HFFc6 (cell line): Measurements from ENCODE around the gene ANAPC5. TPM values are rescaled to one million over a fixed set of nuclear protein-coding genes. Genes with fewer than 3 reads are reported as not detected.

Experiments
- DNase-seq: peaks from one replicate; pipeline ENCODE4 v3.0.0-alpha.2; 2018
- H3K27ac Mint-ChIP-seq: 2 replicates; pipeline ENCODE4 v1.8.0; 2020; ENCODE audit warnings: mild to moderate bottlenecking, mixed read lengths
- H3K27me3 Mint-ChIP-seq: 2 replicates; pipeline ENCODE4 v1.8.0; 2021; ENCODE audit warnings: mild to moderate bottlenecking, moderate library complexity, mixed read lengths; ENCODE audit not compliant: insufficient read depth
- H3K36me3 Mint-ChIP-seq: 2 replicates; pipeline ENCODE4 v1.8.0; 2021; ENCODE audit warnings: low read depth, mixed read lengths
- H3K4me1 Mint-ChIP-seq: 2 replicates; pipeline ENCODE4 v1.8.0; 2020; ENCODE audit warnings: low read depth, mixed read lengths
- H3K4me3 Mint-ChIP-seq: 2 replicates; pipeline ENCODE4 v1.8.0; 2020; ENCODE audit warnings: mild to moderate bottlenecking, moderate library complexity, mixed read lengths
- H3K9me3 Mint-ChIP-seq: 2 replicates; pipeline ENCODE4 v1.8.0; 2020; ENCODE audit warnings: mild to moderate bottlenecking, mixed read lengths
- total RNA-seq, 6 experiments: library from RNA; stranded (reverse); fragmentation: NEBNext Ultra II Directional; extraction: Animal tissue kit (Norgen Biotek cat#: 25700); gene quantifications; 2 replicates in 1 of 6; 3 replicates in 5 of 6; pipeline ENCODE4 v1.2.3, GENCODE V29; 2021
- TF ChIP-seq, protein P1 (sequence below): fragments of 200-600 bp; sonication (generic); IDR thresholded peaks from 2 replicates; pipeline ENCODE4 v1.5.0; 2021; ENCODE audit warnings: antibody characterized with exemption, mild to moderate bottlenecking

The ANAPC5 gene
- total RNA-seq, 6 experiments from 2014 or later: 84.5 to 103 (median 93.5) TPM

DNA sequence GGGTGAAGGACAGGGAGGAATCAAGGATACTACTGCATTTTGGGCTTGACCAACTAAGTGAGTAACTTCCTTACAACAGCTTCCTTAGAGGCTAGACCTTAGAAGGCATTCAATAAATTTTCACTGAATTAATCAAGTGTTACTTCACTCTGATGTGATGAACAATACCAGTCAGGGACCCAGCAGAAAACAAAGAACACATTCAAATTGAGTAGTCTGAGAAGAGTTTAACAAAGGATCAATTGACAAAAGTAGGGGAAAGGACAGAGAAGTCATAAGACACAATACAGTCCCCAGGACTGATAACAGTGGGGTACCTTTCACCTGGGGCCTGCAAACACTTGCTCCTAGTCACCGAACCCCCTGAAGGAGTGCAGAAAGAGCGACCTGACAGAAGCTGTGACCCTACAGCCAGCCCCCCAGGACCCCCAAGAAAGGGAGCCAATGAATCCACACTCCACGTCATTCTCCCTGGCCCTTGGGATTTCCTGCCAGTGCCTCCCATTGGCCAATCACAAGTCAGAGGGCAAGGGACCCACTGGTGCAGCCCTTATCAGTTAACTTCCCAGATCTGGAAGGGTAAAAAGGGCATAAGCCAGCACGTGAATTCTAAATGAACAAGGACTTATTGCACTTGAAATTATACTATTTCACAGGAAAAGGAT is 6.9 kb downstream of the ANAPC5 start:
- Mint-ChIP-seq H3K4me1 (no peaks in the 10 kb centered on the region), H3K36me3 (peaks cover 21% of the 10 kb centered on the region), H3K27me3 (no peaks in the 10 kb centered on the region), H3K4me3 (no peak overlapping the region), H3K9me3 (no peaks in the 10 kb centered on the region), H3K27ac (no peak overlapping the region)
- TF ChIP-seq, protein P1, sequence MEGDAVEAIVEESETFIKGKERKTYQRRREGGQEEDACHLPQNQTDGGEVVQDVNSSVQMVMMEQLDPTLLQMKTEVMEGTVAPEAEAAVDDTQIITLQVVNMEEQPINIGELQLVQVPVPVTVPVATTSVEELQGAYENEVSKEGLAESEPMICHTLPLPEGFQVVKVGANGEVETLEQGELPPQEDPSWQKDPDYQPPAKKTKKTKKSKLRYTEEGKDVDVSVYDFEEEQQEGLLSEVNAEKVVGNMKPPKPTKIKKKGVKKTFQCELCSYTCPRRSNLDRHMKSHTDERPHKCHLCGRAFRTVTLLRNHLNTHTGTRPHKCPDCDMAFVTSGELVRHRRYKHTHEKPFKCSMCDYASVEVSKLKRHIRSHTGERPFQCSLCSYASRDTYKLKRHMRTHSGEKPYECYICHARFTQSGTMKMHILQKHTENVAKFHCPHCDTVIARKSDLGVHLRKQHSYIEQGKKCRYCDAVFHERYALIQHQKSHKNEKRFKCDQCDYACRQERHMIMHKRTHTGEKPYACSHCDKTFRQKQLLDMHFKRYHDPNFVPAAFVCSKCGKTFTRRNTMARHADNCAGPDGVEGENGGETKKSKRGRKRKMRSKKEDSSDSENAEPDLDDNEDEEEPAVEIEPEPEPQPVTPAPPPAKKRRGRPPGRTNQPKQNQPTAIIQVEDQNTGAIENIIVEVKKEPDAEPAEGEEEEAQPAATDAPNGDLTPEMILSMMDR: no peak
- no peak for DNase-seq

DNA sequence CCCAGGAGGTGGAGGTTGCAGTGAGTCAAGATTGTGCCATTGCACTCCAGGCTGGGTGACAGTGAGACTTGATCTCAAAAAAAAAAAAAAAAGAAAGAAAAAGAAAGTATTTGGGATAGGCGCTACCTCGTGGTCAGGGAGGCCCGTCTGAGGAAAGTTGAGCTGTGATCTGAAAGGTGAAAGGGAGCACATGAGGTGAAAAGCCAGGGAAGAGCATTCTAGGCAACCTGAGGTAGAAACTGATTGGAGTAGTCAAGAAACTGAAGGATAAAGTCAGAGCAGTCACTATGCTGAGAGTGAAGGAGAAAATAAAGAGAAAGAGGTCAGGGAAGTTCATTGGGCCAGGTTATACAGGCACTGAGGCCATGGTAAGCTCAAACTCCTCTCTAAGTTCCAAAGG is 7.7 kb downstream of the ANAPC5 start:
- no peak for DNase-seq
- H3K9me3 Mint-ChIP-seq: no peaks in the 10 kb centered on the region
- no peaks in the 10 kb centered on the region for H3K4me1 Mint-ChIP-seq
- no peak overlapping the region for H3K4me3 Mint-ChIP-seq
- TF ChIP-seq, protein P1: no peak
- H3K36me3 Mint-ChIP-seq: peaks cover 21% of the 10 kb centered on the region
- no peaks in the 10 kb centered on the region for H3K27me3 Mint-ChIP-seq
- H3K27ac Mint-ChIP-seq: no peak overlapping the region

DNA sequence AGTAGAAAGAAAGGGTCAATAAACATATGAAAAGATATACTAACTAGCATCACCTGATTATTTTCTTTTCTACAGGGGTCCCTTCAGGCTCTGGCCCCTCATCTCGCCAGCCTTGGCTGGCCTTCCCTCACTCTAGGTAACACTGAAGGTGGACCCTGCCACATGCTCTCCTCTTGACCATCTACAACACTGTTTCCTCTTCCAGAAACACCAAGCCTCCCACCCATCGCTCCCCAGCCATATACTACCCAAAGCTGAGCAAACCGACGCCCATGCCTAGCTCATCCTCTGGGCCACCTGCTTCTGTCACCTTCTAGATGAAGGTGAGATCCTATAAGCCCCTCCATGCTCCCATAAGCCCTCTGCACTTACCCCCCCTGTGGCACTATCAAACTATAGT is 14.8 kb downstream of the ANAPC5 start:
- DNase-seq: no peak
- Mint-ChIP-seq H3K36me3 (peaks cover 14% of the 10 kb centered on the region; the same call in 1 of the 2 replicates), H3K4me1 (no peaks in the 10 kb centered on the region), H3K27ac (no peak overlapping the region), H3K4me3 (no peak overlapping the region), H3K9me3 (no peaks in the 10 kb centered on the region), H3K27me3 (peaks cover 3% of the 10 kb centered on the region; the same call in 1 of the 2 replicates)
- TF ChIP-seq, protein P1: no peak

- Mint-ChIP-seq H3K27ac (no peak overlapping the region; the same call in 1 of the 2 replicates), H3K36me3 (peaks cover 19% of the 10 kb centered on the region; the same call in 1 of the 2 replicates), H3K27me3 (peaks cover 3% of the 10 kb centered on the region; the same call in 1 of the 2 replicates), H3K4me3 (no peak overlapping the region), H3K9me3 (no peaks in the 10 kb centered on the region), H3K4me1 (peaks cover 8% of the 10 kb centered on the region; the same call in 1 of the 2 replicates)
- peak; percentile 70 for DNase-seq
- TF ChIP-seq, protein P1: peak; percentile 92
Measured at GRCh38 chr12:121334513-121335343, 17.5 kb downstream of the ANAPC5 start.

DNA sequence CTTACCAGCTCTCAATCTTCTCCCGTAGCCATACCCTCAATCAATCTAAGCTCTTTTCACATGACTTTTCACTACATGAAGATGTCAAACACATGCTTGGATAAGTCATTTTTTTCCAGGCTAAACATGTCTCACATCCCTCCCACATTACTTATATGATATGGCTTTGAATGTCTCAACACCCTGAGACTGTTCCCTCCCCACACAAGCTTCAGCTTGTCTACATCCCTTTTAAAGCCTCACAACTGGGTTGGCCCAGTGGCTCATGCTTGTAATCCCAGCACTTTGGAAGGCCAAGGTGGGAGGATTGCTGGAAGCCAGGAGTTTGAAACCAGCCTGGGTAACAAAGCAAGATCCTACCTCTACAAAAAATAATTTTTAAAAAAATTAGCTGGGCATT is 18.5 kb downstream of the ANAPC5 start:
- Mint-ChIP-seq H3K27ac (no peak overlapping the region), H3K36me3 (peaks cover 21% of the 10 kb centered on the region; the same call in 1 of the 2 replicates), H3K4me1 (peaks cover 8% of the 10 kb centered on the region; the same call in 1 of the 2 replicates), H3K4me3 (no peak overlapping the region), H3K9me3 (no peaks in the 10 kb centered on the region), H3K27me3 (peaks cover 3% of the 10 kb centered on the region; the same call in 1 of the 2 replicates)
- TF ChIP-seq, protein P1: no peak
- DNase-seq: no peak
